ENCODE results near the gene CDCA8.

The CDCA8 gene

GRCh38 chr1:37714226-37714625 is 21.9 kb downstream of the CDCA8 start:
- no peaks in the 10 kb centered on the region for H3K27me3 ChIP-seq
- H3K4me1 ChIP-seq = no peaks in the 10 kb centered on the region
- H3K9me3 ChIP-seq = no peaks in the 10 kb centered on the region
- peaks cover 3% of the 10 kb centered on the region; the same call in 1 of the 2 replicates for H3K36me3 ChIP-seq
- DNase-seq = no peak
- no peak for TF ChIP-seq CTCF (IDR thresholded peaks at IDR 0.05; ENCODE audit: low read depth, low read length)
- no peak overlapping the region for H3K4me3 ChIP-seq (ENCODE audit: low read depth, low read length)

DNA sequence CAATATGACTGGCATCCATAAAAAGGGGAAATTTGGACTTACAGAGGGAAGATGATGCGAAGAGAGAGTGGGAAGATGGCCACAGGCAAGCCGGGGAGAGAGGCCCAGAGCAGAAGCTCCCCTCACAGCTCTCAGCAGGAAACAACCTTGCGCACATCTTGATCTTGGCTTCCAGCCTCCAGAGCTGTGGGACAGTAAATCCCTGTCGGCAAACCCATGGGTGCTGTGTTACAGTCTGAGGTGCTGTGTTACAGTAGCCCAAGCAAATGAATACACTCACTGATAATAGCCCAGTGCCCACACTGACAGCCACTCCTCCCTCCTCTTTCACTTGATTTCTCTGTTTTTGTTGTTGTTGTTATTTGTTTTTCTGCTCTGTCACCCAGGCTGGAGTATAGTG is 22.4 kb downstream of the CDCA8 start:
- Histone ChIP-seq H3K27me3 (no peaks in the 10 kb centered on the region), H3K36me3 (peaks cover 3% of the 10 kb centered on the region; the same call in 1 of the 2 replicates), H3K4me3 (ENCODE audit: low read depth, low read length) (no peak overlapping the region), H3K4me1 (no peaks in the 10 kb centered on the region), H3K9me3 (no peaks in the 10 kb centered on the region)
- TF ChIP-seq CTCF (IDR thresholded peaks at IDR 0.05; ENCODE audit: low read depth, low read length) = no peak
- no peak for DNase-seq

GRCh38 chr1:37716321-37716720 is 24.0 kb downstream of the CDCA8 start:
- DNase-seq = no peak
- no peaks in the 10 kb centered on the region for H3K27me3 ChIP-seq
- no peaks in the 10 kb centered on the region for H3K36me3 ChIP-seq
- H3K4me3 ChIP-seq (ENCODE audit: low read depth, low read length) = no peak overlapping the region
- H3K9me3 ChIP-seq = no peaks in the 10 kb centered on the region
- no peak for TF ChIP-seq CTCF (IDR thresholded peaks at IDR 0.05; ENCODE audit: low read depth, low read length)
- H3K4me1 ChIP-seq = no peaks in the 10 kb centered on the region

- Histone ChIP-seq H3K27me3 (no peaks in the 10 kb centered on the region), H3K4me3 (ENCODE audit: low read depth, low read length) (no peak overlapping the region), H3K9me3 (no peaks in the 10 kb centered on the region), H3K36me3 (no peaks in the 10 kb centered on the region), H3K4me1 (no peaks in the 10 kb centered on the region)
- TF ChIP-seq CTCF (IDR thresholded peaks at IDR 0.05; ENCODE audit: low read depth, low read length) = no peak
- DNase-seq = no peak
Observed at GRCh38 chr1:37717631-37718030, 25.3 kb downstream of the CDCA8 start.

- Histone ChIP-seq H3K27me3 (no peaks in the 10 kb centered on the region), H3K4me1 (peaks cover under 1% of the 10 kb centered on the region; the same call in 1 of the 2 replicates), H3K36me3 (no peaks in the 10 kb centered on the region), H3K9me3 (no peaks in the 10 kb centered on the region), H3K4me3 (ENCODE audit: low read depth, low read length) (no peak overlapping the region)
- TF ChIP-seq CTCF (IDR thresholded peaks at IDR 0.05; ENCODE audit: low read depth, low read length) = no peak
- no peak for DNase-seq
Observed at GRCh38 chr1:37718181-37718900, 26.0 kb downstream of the CDCA8 start.

- H3K9me3 ChIP-seq = no peaks in the 10 kb centered on the region
- no peaks in the 10 kb centered on the region for H3K27me3 ChIP-seq
- DNase-seq = no peak
- H3K4me3 ChIP-seq (ENCODE audit: low read depth, low read length) = no peak overlapping the region
- H3K4me1 ChIP-seq = peaks cover 4% of the 10 kb centered on the region
- no peak for TF ChIP-seq CTCF (IDR thresholded peaks at IDR 0.05; ENCODE audit: low read depth, low read length)
- no peaks in the 10 kb centered on the region for H3K36me3 ChIP-seq
Observed at GRCh38 chr1:37718901-37719571, 26.7 kb downstream of the CDCA8 start.
